GM18520 (cell line): ENCODE measurements around the gene MAGEA4.

ENCODE experiments used
- ATAC-seq: cut with Tn5 transposase; IDR thresholded peaks from one replicate; pipeline ENCODE4 v1.9.1; 2021; ENCODE audit not compliant: unreplicated experiment

The MAGEA4 gene

GRCh38 chrX:151923648-151924047, 11.0 kb downstream of the MAGEA4 start:
- no peak for ATAC-seq

- no peak for ATAC-seq
These were observed 16.4 kb downstream of the MAGEA4 start for GRCh38 chrX:151929126-151929525.

- ATAC-seq, result no peak
These were observed 22.7 kb downstream of the MAGEA4 start for GRCh38 chrX:151935358-151935757.

- no peak for ATAC-seq
These were observed 25.5 kb downstream of the MAGEA4 start for GRCh38 chrX:151938172-151938571.

GRCh38 chrX:151954730-151955129, 42.0 kb downstream of the MAGEA4 start:
- ATAC-seq, result no peak

GRCh38 chrX:151958101-151958500, 45.4 kb downstream of the MAGEA4 start:
- ATAC-seq, result no peak

GRCh38 chrX:151962034-151962433, 49.3 kb downstream of the MAGEA4 start:
- no peak for ATAC-seq

- no peak for ATAC-seq
These were observed 53.5 kb downstream of the MAGEA4 start for GRCh38 chrX:151966236-151966635.

- ATAC-seq, result no peak
These were observed 57.3 kb downstream of the MAGEA4 start for GRCh38 chrX:151970027-151970426.

GRCh38 chrX:151970661-151971060, 58.0 kb downstream of the MAGEA4 start:
- no peak for ATAC-seq

- ATAC-seq, result no peak
These were observed 60.5 kb downstream of the MAGEA4 start for GRCh38 chrX:151973060-151973661.

- no peak for ATAC-seq
These were observed 61.2 kb downstream of the MAGEA4 start for GRCh38 chrX:151973851-151974335.
